Glutamatergic neuron (in vitro differentiated cells): ENCODE results near the gene CACNA1G. TPM values are rescaled to one million over a fixed set of nuclear protein-coding genes. Genes with fewer than 3 reads are reported as not detected.
A peak's percentile ranks its signal among the peaks of the same experiment; 100 is the strongest.

Experiments
- DNase-seq: peaks from one replicate; pipeline ENCODE4 v3.0.0; 2022
- H3K27ac Mint-ChIP-seq: one replicate; pipeline ENCODE4 v1.8.0; 2020; ENCODE audit warnings: mild to moderate bottlenecking, mixed read lengths, inconsistent platforms; ENCODE audit not compliant: unreplicated experiment
- H3K27me3 Mint-ChIP-seq: one replicate; pipeline ENCODE4 v1.8.0; 2020; ENCODE audit warnings: mild to moderate bottlenecking, moderate library complexity, mixed read lengths, inconsistent platforms; ENCODE audit not compliant: unreplicated experiment
- H3K36me3 Mint-ChIP-seq: one replicate; pipeline ENCODE4 v1.8.0; 2020; ENCODE audit warnings: mild to moderate bottlenecking, mixed read lengths, inconsistent platforms; ENCODE audit not compliant: unreplicated experiment
- H3K4me1 Mint-ChIP-seq: one replicate; pipeline ENCODE4 v1.8.0; 2020; ENCODE audit warnings: mild to moderate bottlenecking, low read depth, mixed read lengths, inconsistent platforms; ENCODE audit not compliant: unreplicated experiment
- H3K4me3 Mint-ChIP-seq: one replicate; pipeline ENCODE4 v1.8.0; 2020; ENCODE audit warnings: mild to moderate bottlenecking, mixed read lengths, inconsistent platforms; ENCODE audit not compliant: unreplicated experiment
- H3K9me3 Mint-ChIP-seq: one replicate; pipeline ENCODE4 v1.8.0; 2020; ENCODE audit warnings: mild to moderate bottlenecking, moderate library complexity, mixed read lengths, inconsistent platforms; ENCODE audit not compliant: unreplicated experiment
- total RNA-seq: library from RNA; stranded (reverse); fragmentation: NEBNext Ultra II Directional; extraction: Animal tissue kit (Norgen Biotek cat#: 25700); gene quantifications from one replicate; pipeline ENCODE4 v1.2.1, GENCODE V29; 2021; ENCODE audit not compliant: unreplicated experiment
- TF ChIP-seq, protein P1 (sequence below): fragments of 200-600 bp; sonication (generic); IDR thresholded peaks from one replicate; pipeline ENCODE4 v1.5.0; 2021; ENCODE audit not compliant: partially characterized antibody, unreplicated experiment

Gene CACNA1G
- total RNA-seq, 1 donor from 2014 or later, result 2.2 TPM

- H3K4me3 Mint-ChIP-seq, result no peak overlapping the region
- no peak for DNase-seq
- peaks cover 15% of the 10 kb centered on the region for H3K27me3 Mint-ChIP-seq
- no peak overlapping the region for H3K27ac Mint-ChIP-seq
- TF ChIP-seq, protein P1, sequence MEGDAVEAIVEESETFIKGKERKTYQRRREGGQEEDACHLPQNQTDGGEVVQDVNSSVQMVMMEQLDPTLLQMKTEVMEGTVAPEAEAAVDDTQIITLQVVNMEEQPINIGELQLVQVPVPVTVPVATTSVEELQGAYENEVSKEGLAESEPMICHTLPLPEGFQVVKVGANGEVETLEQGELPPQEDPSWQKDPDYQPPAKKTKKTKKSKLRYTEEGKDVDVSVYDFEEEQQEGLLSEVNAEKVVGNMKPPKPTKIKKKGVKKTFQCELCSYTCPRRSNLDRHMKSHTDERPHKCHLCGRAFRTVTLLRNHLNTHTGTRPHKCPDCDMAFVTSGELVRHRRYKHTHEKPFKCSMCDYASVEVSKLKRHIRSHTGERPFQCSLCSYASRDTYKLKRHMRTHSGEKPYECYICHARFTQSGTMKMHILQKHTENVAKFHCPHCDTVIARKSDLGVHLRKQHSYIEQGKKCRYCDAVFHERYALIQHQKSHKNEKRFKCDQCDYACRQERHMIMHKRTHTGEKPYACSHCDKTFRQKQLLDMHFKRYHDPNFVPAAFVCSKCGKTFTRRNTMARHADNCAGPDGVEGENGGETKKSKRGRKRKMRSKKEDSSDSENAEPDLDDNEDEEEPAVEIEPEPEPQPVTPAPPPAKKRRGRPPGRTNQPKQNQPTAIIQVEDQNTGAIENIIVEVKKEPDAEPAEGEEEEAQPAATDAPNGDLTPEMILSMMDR, result no peak
- H3K36me3 Mint-ChIP-seq, result no peaks in the 10 kb centered on the region
- peaks cover 15% of the 10 kb centered on the region for H3K4me1 Mint-ChIP-seq
- peaks cover 8% of the 10 kb centered on the region for H3K9me3 Mint-ChIP-seq
Measured at GRCh38 chr17:50582741-50583140, 22.2 kb downstream of the CACNA1G start.

GRCh38 chr17:50583641-50584040 lies 23.1 kb downstream of the CACNA1G start:
- no peak overlapping the region for H3K27ac Mint-ChIP-seq
- peaks cover 8% of the 10 kb centered on the region for H3K9me3 Mint-ChIP-seq
- H3K27me3 Mint-ChIP-seq, result peaks cover 15% of the 10 kb centered on the region
- peaks cover 14% of the 10 kb centered on the region for H3K4me1 Mint-ChIP-seq
- H3K4me3 Mint-ChIP-seq, result peak overlapping the region; percentile 15
- no peaks in the 10 kb centered on the region for H3K36me3 Mint-ChIP-seq
- TF ChIP-seq, protein P1, result no peak
- DNase-seq, result no peak

- TF ChIP-seq, protein P1, result no peak
- Mint-ChIP-seq H3K36me3 (no peaks in the 10 kb centered on the region), H3K9me3 (peaks cover 7% of the 10 kb centered on the region), H3K4me1 (peaks cover 13% of the 10 kb centered on the region), H3K4me3 (peak overlapping the region; percentile 15), H3K27me3 (peaks cover 13% of the 10 kb centered on the region), H3K27ac (no peak overlapping the region)
- DNase-seq, result no peak
Measured at GRCh38 chr17:50584116-50584515, 23.6 kb downstream of the CACNA1G start.

- DNase-seq, result no peak
- peaks cover 16% of the 10 kb centered on the region for H3K27me3 Mint-ChIP-seq
- H3K4me1 Mint-ChIP-seq, result peaks cover 15% of the 10 kb centered on the region
- no peak overlapping the region for H3K4me3 Mint-ChIP-seq
- H3K36me3 Mint-ChIP-seq, result no peaks in the 10 kb centered on the region
- H3K27ac Mint-ChIP-seq, result no peak overlapping the region
- TF ChIP-seq, protein P1, result no peak
- peaks cover 8% of the 10 kb centered on the region for H3K9me3 Mint-ChIP-seq
Measured at GRCh38 chr17:50584749-50585148, 24.2 kb downstream of the CACNA1G start.

DNA sequence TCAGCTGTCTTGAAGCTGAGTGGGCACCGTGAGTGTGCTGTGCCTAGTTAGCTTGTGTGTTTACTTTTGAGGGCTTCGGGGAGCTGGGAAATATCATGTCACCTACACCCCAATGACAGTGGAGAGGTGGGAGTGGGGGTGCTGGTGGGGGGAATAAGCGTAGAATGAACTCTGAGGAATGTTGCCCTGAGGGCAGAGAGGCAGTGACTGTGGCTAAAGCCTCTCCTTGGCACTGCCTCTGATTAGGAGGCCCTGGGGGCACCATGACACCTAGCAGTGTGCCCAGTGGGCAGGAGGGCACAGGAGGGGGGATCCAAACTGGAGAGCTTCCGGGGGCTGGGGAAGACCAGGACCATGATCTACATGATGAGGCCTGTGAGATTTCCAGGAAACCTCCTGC lies 24.8 kb downstream of the CACNA1G start:
- Mint-ChIP-seq H3K4me1 (peaks cover 16% of the 10 kb centered on the region), H3K4me3 (no peak overlapping the region), H3K27ac (no peak overlapping the region), H3K36me3 (no peaks in the 10 kb centered on the region), H3K27me3 (peaks cover 18% of the 10 kb centered on the region), H3K9me3 (peaks cover 9% of the 10 kb centered on the region)
- TF ChIP-seq, protein P1, result no peak
- DNase-seq, result no peak
